ENCODE results near the gene MMEL1.

- TF ChIP-seq CTCF (IDR thresholded peaks at IDR 0.05; ENCODE audit: low read length) (no peak), EZH2phosphoT487 (IDR thresholded peaks at IDR 0.05; ENCODE audit: low read length) (no peak)
Observed at GRCh38 chr1:2580691-2581090, 52.1 kb downstream of the MMEL1 start.
